ENCODE results near the gene GPX3.

Gene GPX3

GRCh38 chr5:151014680-151015343, 5.6 kb upstream of the GPX3 start:
- DNase-seq (ENCODE audit: low read depth): no peak

- no peak for DNase-seq (ENCODE audit: low read depth)
Measured at GRCh38 chr5:151015974-151016587, 4.3 kb upstream of the GPX3 start.

- DNase-seq (ENCODE audit: low read depth): no peak
Measured at GRCh38 chr5:151016700-151017099, 3.7 kb upstream of the GPX3 start.

GRCh38 chr5:151017897-151018296, 2.5 kb upstream of the GPX3 start:
- no peak for DNase-seq (ENCODE audit: low read depth)

- no peak for DNase-seq (ENCODE audit: low read depth)
Measured at GRCh38 chr5:151018846-151019245, 1.5 kb upstream of the GPX3 start.

GRCh38 chr5:151019331-151019730, 1.1 kb upstream of the GPX3 start:
- no peak for DNase-seq (ENCODE audit: low read depth)

- no peak for DNase-seq (ENCODE audit: low read depth)
Measured at GRCh38 chr5:151021746-151022145, 1.4 kb downstream of the GPX3 start.

GRCh38 chr5:151022511-151023018, 2.2 kb downstream of the GPX3 start:
- no peak for DNase-seq (ENCODE audit: low read depth)

GRCh38 chr5:151023047-151023615, 2.7 kb downstream of the GPX3 start:
- no peak for DNase-seq (ENCODE audit: low read depth)

GRCh38 chr5:151023651-151024050, 3.3 kb downstream of the GPX3 start:
- no peak for DNase-seq (ENCODE audit: low read depth)

- no peak for DNase-seq (ENCODE audit: low read depth)
Measured at GRCh38 chr5:151024440-151025249, 4.3 kb downstream of the GPX3 start.

GRCh38 chr5:151025250-151025606, 4.8 kb downstream of the GPX3 start:
- DNase-seq (ENCODE audit: low read depth): no peak

- no peak for DNase-seq (ENCODE audit: low read depth)
Measured at GRCh38 chr5:151026088-151026487, 5.7 kb downstream of the GPX3 start.

GRCh38 chr5:151026679-151027078, 6.3 kb downstream of the GPX3 start:
- no peak for DNase-seq (ENCODE audit: low read depth)

- DNase-seq (ENCODE audit: low read depth): no peak
Measured at GRCh38 chr5:151027961-151028479, 7.6 kb downstream of the GPX3 start.

GRCh38 chr5:151028717-151029116, 8.3 kb downstream of the GPX3 start:
- DNase-seq (ENCODE audit: low read depth): no peak

- DNase-seq (ENCODE audit: low read depth): no peak
Measured at GRCh38 chr5:151029179-151030055, 9.0 kb downstream of the GPX3 start.

- no peak for DNase-seq (ENCODE audit: low read depth)
Measured at GRCh38 chr5:151030056-151030336, 9.6 kb downstream of the GPX3 start.

- no peak for DNase-seq (ENCODE audit: low read depth)
Measured at GRCh38 chr5:151030379-151030778, 10.0 kb downstream of the GPX3 start.

- no peak for DNase-seq (ENCODE audit: low read depth)
Measured at GRCh38 chr5:151031554-151031953, 11.2 kb downstream of the GPX3 start.

GRCh38 chr5:151033217-151033934, 13.0 kb downstream of the GPX3 start:
- no peak for DNase-seq (ENCODE audit: low read depth)

Data from stimulated activated CD8-positive, alpha-beta memory T cell treated with anti-CD3 and anti-CD28 coated beads, Interleukin-15, amount 100 ng/mL, for 24 hours (primary cell).